Measurements from ENCODE around the gene RHCE. TPM values are rescaled to one million over a fixed set of nuclear protein-coding genes. Genes with fewer than 3 reads are reported as not detected.
"Not testable (repeated sequence)": the region's sequence is repeated elsewhere in the genome, so short reads cannot be mapped to it uniquely, and the experiment has no call there.

RHCE gene
- 0.41 TPM for polyA plus RNA-seq (2013, experiment 1 of 2)
- 0.35 TPM for polyA plus RNA-seq (2013, experiment 2 of 2)

DNA sequence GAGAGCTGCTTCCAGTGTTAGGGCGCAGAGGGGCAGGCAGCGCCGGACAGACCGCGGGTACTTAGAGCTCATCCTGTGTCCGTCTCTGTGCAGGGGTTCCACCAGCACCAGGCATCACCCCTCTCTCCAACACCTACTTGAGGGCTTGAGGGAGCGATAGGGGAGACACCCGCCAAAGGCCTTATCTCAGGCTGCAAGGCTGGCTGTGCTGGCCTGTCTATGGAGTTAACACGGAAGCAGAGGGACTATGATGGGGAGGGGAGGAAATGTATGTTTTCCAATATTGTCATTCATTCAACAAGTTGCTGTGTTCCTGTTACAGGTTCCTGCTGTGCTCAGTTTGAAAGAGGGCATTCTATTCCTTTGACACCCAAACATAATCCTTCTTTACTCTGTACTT is at the start of gene RHCE:
Gene RHCE, minus strand, starts transcription at position 111 of the 400 bp plus-strand sequence. Its CDS starts 39 bp downstream, at position 72.
- not testable (repeated sequence) for H3K27ac ChIP-seq (ENCODE audit: low read depth, low read length, severe bottlenecking); H3K9me3 ChIP-seq (ENCODE audit: control insufficient read depth, low read length); H3K4me3 ChIP-seq (ENCODE audit: extremely low read depth, insufficient read depth, low read length, poor library complexity, severe bottlenecking); H3K4me1 ChIP-seq (ENCODE audit: control insufficient read depth, insufficient read depth, low read length, poor library complexity, severe bottlenecking); H3K36me3 ChIP-seq (ENCODE audit: control insufficient read depth, insufficient read depth, low read length)
- no CpG with 5 or more reads among the region's 9 CpGs for WGBS, 2 experiments (ENCODE audit: insufficient coverage in 2 of 2)

GRCh38 chr1:25469177-25469576 is 48.6 kb upstream of the RHCE start:
- Histone ChIP-seq H3K27ac (ENCODE audit: low read depth, low read length, severe bottlenecking) (no peak overlapping the region), H3K36me3 (ENCODE audit: control insufficient read depth, insufficient read depth, low read length) (peaks cover 12% of the 10 kb centered on the region), H3K4me3 (ENCODE audit: extremely low read depth, insufficient read depth, low read length, poor library complexity, severe bottlenecking) (no peak overlapping the region), H3K4me1 (ENCODE audit: control insufficient read depth, insufficient read depth, low read length, poor library complexity, severe bottlenecking) (no peaks in the 10 kb centered on the region), H3K9me3 (ENCODE audit: control insufficient read depth, low read length) (no peaks in the 10 kb centered on the region)
- WGBS, 2 experiments (ENCODE audit: insufficient coverage in 2 of 2), result 75 to 100% methylated on average over 1 to 2 of the region's 2 CpGs

- Histone ChIP-seq H3K27ac (ENCODE audit: low read depth, low read length, severe bottlenecking) (peak overlapping the region; percentile 29), H3K9me3 (ENCODE audit: control insufficient read depth, low read length) (no peaks in the 10 kb centered on the region), H3K4me1 (ENCODE audit: control insufficient read depth, insufficient read depth, low read length, poor library complexity, severe bottlenecking) (no peaks in the 10 kb centered on the region)
Observed at GRCh38 chr1:25468033-25468432, 47.4 kb upstream of the RHCE start.

GRCh38 chr1:25467616-25468015 is 47.0 kb upstream of the RHCE start:
- WGBS, 2 experiments (ENCODE audit: insufficient coverage in 2 of 2), result no CpG with 5 or more reads among the region's 1 CpG
- peak overlapping the region; percentile 29 for H3K27ac ChIP-seq (ENCODE audit: low read depth, low read length, severe bottlenecking)
- no peaks in the 10 kb centered on the region for H3K9me3 ChIP-seq (ENCODE audit: control insufficient read depth, low read length)
- no peaks in the 10 kb centered on the region for H3K4me1 ChIP-seq (ENCODE audit: control insufficient read depth, insufficient read depth, low read length, poor library complexity, severe bottlenecking)
- no peak overlapping the region for H3K4me3 ChIP-seq (ENCODE audit: extremely low read depth, insufficient read depth, low read length, poor library complexity, severe bottlenecking)
- H3K36me3 ChIP-seq (ENCODE audit: control insufficient read depth, insufficient read depth, low read length), result peaks cover 12% of the 10 kb centered on the region

More at GRCh38 chr1:25468033-25468432, 47.4 kb upstream of the RHCE start:
- Histone ChIP-seq H3K4me3 (ENCODE audit: extremely low read depth, insufficient read depth, low read length, poor library complexity, severe bottlenecking) (no peak overlapping the region), H3K36me3 (ENCODE audit: control insufficient read depth, insufficient read depth, low read length) (peaks cover 10% of the 10 kb centered on the region)

- Histone ChIP-seq H3K4me3 (ENCODE audit: extremely low read depth, insufficient read depth, low read length, poor library complexity, severe bottlenecking) (no peak overlapping the region), H3K27ac (ENCODE audit: low read depth, low read length, severe bottlenecking) (no peak overlapping the region), H3K4me1 (ENCODE audit: control insufficient read depth, insufficient read depth, low read length, poor library complexity, severe bottlenecking) (no peaks in the 10 kb centered on the region), H3K9me3 (ENCODE audit: control insufficient read depth, low read length) (no peaks in the 10 kb centered on the region), H3K36me3 (ENCODE audit: control insufficient read depth, insufficient read depth, low read length) (peaks cover 16% of the 10 kb centered on the region)
- 89 to 100% methylated on average over 2 to 3 of the region's 4 CpGs for WGBS, 2 experiments (ENCODE audit: insufficient coverage in 2 of 2)
Observed at GRCh38 chr1:25467193-25467592, 46.6 kb upstream of the RHCE start.

GRCh38 chr1:25462732-25463131 is 42.1 kb upstream of the RHCE start:
- H3K4me3 ChIP-seq (ENCODE audit: extremely low read depth, insufficient read depth, low read length, poor library complexity, severe bottlenecking), result no peak overlapping the region
- WGBS, 2 experiments (ENCODE audit: insufficient coverage in 2 of 2), result 76 to 90% methylated on average over 1 to 3 of the region's 5 CpGs
- H3K9me3 ChIP-seq (ENCODE audit: control insufficient read depth, low read length), result no peaks in the 10 kb centered on the region
- H3K27ac ChIP-seq (ENCODE audit: low read depth, low read length, severe bottlenecking), result no peak overlapping the region
- no peaks in the 10 kb centered on the region for H3K4me1 ChIP-seq (ENCODE audit: control insufficient read depth, insufficient read depth, low read length, poor library complexity, severe bottlenecking)
- H3K36me3 ChIP-seq (ENCODE audit: control insufficient read depth, insufficient read depth, low read length), result peaks cover 52% of the 10 kb centered on the region

DNA sequence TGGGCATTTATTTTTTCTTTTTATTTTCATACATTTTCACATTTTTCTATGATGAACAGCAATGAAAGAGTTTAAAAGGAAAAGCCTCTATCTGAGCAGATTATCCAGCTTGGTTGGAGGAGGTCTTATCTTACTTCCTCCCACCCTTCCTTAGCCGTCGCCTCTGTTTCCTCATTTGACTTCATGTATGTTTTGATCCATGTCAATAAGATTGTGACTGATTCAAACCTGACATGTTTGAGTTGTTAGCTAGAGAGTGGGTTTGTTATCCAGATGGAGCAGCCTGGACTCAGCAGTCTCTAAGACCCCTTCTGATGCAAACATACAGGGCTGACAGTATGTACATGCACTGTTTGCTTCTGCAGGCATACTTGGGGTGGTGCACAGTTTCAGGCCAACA is 41.2 kb upstream of the RHCE start:
- Histone ChIP-seq H3K4me1 (ENCODE audit: control insufficient read depth, insufficient read depth, low read length, poor library complexity, severe bottlenecking) (no peaks in the 10 kb centered on the region), H3K9me3 (ENCODE audit: control insufficient read depth, low read length) (no peaks in the 10 kb centered on the region), H3K4me3 (ENCODE audit: extremely low read depth, insufficient read depth, low read length, poor library complexity, severe bottlenecking) (no peak overlapping the region), H3K36me3 (ENCODE audit: control insufficient read depth, insufficient read depth, low read length) (peaks cover 59% of the 10 kb centered on the region), H3K27ac (ENCODE audit: low read depth, low read length, severe bottlenecking) (no peak overlapping the region)
- 100% methylated on average over 1 of the region's 2 CpGs; no CpG with 5 or more reads in 1 of the 2 experiments for WGBS, 2 experiments (ENCODE audit: insufficient coverage in 2 of 2)

- H3K4me3 ChIP-seq (ENCODE audit: extremely low read depth, insufficient read depth, low read length, poor library complexity, severe bottlenecking); H3K4me1 ChIP-seq (ENCODE audit: control insufficient read depth, insufficient read depth, low read length, poor library complexity, severe bottlenecking); H3K9me3 ChIP-seq (ENCODE audit: control insufficient read depth, low read length); H3K27ac ChIP-seq (ENCODE audit: low read depth, low read length, severe bottlenecking): not testable (repeated sequence)
- WGBS, 2 experiments (ENCODE audit: insufficient coverage in 2 of 2), result no CpG with 5 or more reads among the region's 4 CpGs
- peaks cover 68% of the 10 kb centered on the region for H3K36me3 ChIP-seq (ENCODE audit: control insufficient read depth, insufficient read depth, low read length)
Observed at GRCh38 chr1:25460816-25461215, 40.2 kb upstream of the RHCE start.

DNA sequence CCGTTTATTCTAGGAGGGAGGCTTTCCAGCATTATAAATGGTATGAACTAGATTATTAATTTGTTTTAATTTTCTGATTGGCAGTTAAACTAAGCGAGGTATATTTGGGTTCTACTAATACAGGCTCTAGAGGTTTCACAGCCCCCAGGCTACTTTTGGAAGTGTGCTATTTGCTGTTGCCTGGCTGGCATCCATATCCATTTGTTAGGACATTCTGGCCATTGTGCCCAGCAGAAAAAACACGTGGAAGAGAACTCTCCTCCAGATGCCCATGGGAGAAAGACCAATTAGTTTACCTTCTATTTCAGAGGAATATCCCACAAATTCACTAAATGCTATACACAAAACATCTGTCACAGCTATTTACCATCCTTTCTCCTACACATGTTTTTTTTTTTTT is 39.4 kb upstream of the RHCE start:
- H3K9me3 ChIP-seq (ENCODE audit: control insufficient read depth, low read length), result no peaks in the 10 kb centered on the region
- H3K27ac ChIP-seq (ENCODE audit: low read depth, low read length, severe bottlenecking), result no peak overlapping the region
- no peaks in the 10 kb centered on the region for H3K4me1 ChIP-seq (ENCODE audit: control insufficient read depth, insufficient read depth, low read length, poor library complexity, severe bottlenecking)
- no peak overlapping the region for H3K4me3 ChIP-seq (ENCODE audit: extremely low read depth, insufficient read depth, low read length, poor library complexity, severe bottlenecking)
- H3K36me3 ChIP-seq (ENCODE audit: control insufficient read depth, insufficient read depth, low read length), result peaks cover 67% of the 10 kb centered on the region
- WGBS, 2 experiments (ENCODE audit: insufficient coverage in 2 of 2), result 88 to 100% methylated on average over 1 to 2 of the region's 3 CpGs

- Histone ChIP-seq H3K36me3 (ENCODE audit: control insufficient read depth, insufficient read depth, low read length) (peaks cover 73% of the 10 kb centered on the region), H3K9me3 (ENCODE audit: control insufficient read depth, low read length) (no peaks in the 10 kb centered on the region), H3K27ac (ENCODE audit: low read depth, low read length, severe bottlenecking) (no peak overlapping the region), H3K4me1 (ENCODE audit: control insufficient read depth, insufficient read depth, low read length, poor library complexity, severe bottlenecking) (no peaks in the 10 kb centered on the region), H3K4me3 (ENCODE audit: extremely low read depth, insufficient read depth, low read length, poor library complexity, severe bottlenecking) (no peak overlapping the region)
- 92 to 100% methylated on average over 4 to 6 of the region's 7 CpGs for WGBS, 2 experiments (ENCODE audit: insufficient coverage in 2 of 2)
Observed at GRCh38 chr1:25458541-25459298, 38.1 kb upstream of the RHCE start.

GRCh38 chr1:25456502-25456901 is 35.9 kb upstream of the RHCE start:
- Histone ChIP-seq H3K27ac (ENCODE audit: low read depth, low read length, severe bottlenecking) (no peak overlapping the region), H3K9me3 (ENCODE audit: control insufficient read depth, low read length) (no peaks in the 10 kb centered on the region), H3K36me3 (ENCODE audit: control insufficient read depth, insufficient read depth, low read length) (peaks cover 66% of the 10 kb centered on the region), H3K4me3 (ENCODE audit: extremely low read depth, insufficient read depth, low read length, poor library complexity, severe bottlenecking) (no peak overlapping the region), H3K4me1 (ENCODE audit: control insufficient read depth, insufficient read depth, low read length, poor library complexity, severe bottlenecking) (no peaks in the 10 kb centered on the region)
- 100% methylated on average over 2 of the region's 4 CpGs; no CpG with 5 or more reads in 1 of the 2 experiments for WGBS, 2 experiments (ENCODE audit: insufficient coverage in 2 of 2)

Measured in mesodermal cell (in vitro differentiated cells).